CD4-positive, alpha-beta T cell treated with Interleukin-21 for 1 hour (primary cell): ENCODE results near the gene IL1A.
"Not testable (repeated sequence)": the region's sequence is repeated elsewhere in the genome, so short reads cannot be mapped to it uniquely, and the experiment has no call there.

ENCODE experiments used
- DNase-seq: peaks from one replicate; pipeline ENCODE4 v3.0.0-alpha.2; 2020

IL1A gene

GRCh38 chr2:112784199-112785189, at the start of gene IL1A:
IL1A (minus strand) TSS chr2:112784493; CDS start chr2:112783770, 723 bp downstream.
- DNase-seq = no peak

GRCh38 chr2:112833976-112834375, 49.7 kb upstream of the IL1A start:
- no peak for DNase-seq

GRCh38 chr2:112833639-112833931, 49.3 kb upstream of the IL1A start:
- not testable (repeated sequence) for DNase-seq

- DNase-seq = no peak
Observed at GRCh38 chr2:112832841-112833638, 48.7 kb upstream of the IL1A start.

GRCh38 chr2:112831946-112832840, 47.9 kb upstream of the IL1A start:
- DNase-seq = no peak

DNA sequence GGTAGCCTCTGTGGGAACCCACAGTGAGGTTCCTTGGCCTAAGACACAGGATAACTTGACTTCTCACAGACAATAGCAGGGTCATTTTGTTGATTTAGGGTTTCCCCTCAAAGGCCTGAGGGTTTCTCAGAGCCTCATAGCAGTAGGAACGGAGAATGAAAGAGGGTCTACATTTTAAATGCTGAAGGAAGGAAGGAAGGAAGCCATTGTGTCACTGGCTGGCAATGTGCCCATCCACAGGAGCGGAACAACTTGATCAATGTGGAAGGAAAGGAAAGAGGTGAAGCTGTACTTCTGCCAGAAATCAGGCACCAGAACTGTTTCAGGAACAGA, 47.2 kb upstream of the IL1A start:
- no peak for DNase-seq

DNA sequence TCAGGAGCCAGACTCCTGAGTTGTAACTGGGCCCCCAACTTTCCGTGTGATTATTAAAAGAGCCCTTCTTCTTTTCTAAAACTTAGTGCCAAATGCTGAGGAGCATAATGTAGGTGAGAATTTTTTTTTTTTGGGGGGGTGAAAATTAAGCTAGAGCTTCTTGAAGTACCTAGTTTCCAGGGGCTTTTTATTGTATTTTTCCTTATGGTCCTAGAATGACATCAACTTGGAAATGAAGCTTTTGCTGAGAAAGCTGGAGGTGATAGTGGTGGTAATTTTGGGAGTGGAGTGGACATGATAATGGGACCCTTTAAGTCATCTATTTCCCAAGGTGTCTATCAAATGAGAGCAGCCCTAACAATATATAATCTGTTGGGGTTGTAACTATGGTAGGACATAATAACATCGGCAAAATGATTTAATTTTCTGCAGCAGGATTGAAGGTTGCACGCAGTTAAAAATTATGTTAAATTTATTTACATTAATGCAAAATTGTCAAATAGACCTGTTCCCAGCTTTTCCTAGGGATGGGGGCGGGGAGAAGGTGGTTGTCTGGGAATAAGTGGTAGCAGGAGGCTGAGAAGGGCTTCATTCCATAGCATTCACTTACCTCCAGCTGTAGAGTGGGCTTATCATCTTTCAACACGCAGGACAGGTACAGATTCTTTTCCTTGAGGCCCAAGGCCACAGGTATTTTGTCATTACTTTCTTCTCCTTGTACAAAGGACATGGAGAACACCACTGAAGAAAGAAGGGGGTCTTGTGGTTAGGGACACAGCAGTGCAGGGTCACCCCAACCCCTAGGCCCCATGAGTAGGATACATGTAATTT, 46.6 kb upstream of the IL1A start:
- no peak for DNase-seq

- no peak for DNase-seq
Observed at GRCh38 chr2:112829961-112830681, 45.8 kb upstream of the IL1A start.

- DNase-seq = no peak
Observed at GRCh38 chr2:112829101-112829960, 45.0 kb upstream of the IL1A start.

DNA sequence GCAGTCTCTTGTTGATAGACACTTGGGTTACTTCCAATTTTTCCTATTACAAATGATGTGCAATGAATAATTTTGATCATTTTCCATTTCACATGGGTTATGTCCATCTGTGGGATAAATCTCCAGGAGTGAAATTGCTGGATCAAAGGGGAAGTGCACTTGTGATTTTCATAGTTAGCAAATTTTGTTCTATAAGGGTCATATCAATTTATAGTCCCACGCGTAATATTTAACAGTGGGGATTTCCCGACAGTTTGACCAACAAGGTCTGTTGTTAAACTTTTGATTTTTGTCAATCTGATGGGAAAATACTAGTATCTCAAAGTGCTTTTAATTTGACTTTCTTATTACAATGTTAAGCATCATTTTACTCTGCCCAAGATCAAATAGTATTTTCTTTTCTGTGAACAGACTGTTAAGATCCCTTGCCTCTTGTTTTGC, 44.0 kb upstream of the IL1A start:
- no peak for DNase-seq

DNA sequence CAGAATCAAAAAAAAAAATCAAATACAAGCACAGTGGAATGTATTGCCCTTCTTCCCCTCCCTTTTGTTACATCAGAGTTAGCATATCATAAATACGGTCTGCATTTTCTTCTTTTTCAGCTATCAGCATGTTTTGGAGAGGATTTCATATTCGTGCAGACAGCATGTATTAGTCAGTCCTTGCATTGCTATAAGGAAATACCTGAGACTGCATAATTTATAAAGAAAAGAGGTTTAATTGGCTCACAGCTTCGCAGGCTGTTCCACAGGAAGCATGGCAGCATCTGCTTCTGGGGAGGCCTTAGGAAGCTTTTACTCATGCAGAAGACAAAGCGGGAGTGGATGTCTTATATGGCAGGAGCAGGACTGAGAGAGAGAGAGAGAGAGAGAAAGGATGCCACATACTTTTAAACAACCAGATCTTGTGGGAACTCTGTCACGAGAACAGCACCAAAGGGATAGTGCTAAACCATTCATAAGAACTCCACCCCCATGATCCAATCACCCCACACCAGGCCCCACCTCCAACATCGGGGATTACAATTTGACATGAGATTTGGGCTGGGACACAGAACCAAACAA, 43.4 kb upstream of the IL1A start:
- no peak for DNase-seq

DNA sequence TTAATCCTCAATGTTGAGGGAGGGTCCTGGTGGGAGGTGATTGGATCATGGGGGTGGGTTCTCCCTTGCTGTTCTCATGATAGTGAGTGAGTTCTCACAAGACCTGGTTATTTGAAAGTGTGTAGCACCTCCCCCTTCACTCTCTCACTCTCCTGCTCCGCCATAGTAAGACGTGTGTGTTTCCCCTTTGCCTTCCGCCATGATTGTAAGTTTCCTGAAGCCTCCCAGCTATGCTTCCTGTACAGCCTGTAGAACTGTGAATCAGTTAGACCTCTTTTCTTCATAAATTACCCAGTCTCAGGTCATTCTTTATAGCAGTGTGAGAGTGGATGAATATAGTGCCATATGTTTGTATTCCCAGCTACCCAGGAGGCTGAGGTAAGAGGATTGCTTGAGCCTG, 42.7 kb upstream of the IL1A start:
- no peak for DNase-seq

DNA sequence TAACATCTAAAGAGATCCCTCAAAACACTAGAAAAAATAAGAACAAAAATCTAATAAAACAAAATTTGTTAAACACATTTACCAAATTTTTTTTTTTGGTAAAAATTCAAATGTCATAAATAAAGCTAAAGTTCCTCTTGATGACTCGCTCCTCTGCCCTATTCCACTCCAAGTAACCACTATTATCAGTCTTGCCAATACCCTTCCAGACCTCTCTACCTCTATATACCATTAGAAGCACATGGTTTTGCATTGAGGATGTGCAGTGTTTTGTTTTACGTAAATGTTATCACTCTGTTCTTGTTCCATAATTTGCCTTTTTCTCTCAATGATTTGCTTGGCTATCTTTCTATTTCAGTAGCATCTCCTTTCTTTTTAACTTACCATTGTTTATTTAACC, 41.4 kb upstream of the IL1A start:
- DNase-seq = no peak

- no peak for DNase-seq
Observed at GRCh38 chr2:112824694-112825085, 40.4 kb upstream of the IL1A start.

GRCh38 chr2:112821682-112822081, 37.4 kb upstream of the IL1A start:
- no peak for DNase-seq

DNA sequence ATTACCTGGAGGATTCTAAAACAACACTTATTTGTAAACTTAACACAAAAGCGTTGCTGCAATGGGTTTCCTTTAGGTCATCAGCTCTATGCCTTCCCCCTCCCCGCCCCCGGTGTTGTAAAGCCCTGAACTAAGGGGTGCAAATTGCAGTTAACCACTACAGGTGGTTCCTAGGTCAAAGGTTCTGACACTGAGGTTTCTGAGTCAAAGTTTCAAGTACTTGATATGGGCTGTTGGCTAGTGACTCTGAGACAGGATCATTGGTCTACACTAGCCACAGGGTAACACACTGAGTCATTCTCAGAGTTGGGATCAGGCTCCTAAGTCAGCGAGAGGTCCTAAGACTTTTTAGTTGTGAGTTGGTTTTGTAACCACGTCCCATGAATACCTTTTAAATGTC, 36.8 kb upstream of the IL1A start:
- DNase-seq = no peak

DNA sequence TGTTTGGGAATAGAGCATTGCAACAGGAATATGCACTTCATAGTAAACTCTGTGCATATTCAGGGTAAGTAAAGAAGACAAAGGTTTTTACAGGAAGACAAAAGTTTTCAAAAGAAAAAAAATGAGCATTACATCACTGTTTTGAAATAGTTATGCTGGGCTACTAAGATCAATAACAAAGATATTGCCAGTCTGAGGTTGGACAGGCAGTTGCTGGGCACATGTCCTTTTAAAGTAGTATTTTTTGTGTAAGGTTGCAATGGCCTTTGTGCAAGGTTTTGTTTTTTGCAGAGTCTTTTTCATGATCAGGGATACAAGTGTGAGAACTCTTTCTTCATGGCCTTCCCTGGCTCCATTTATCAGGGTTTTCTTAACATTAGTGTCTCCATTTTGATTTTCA, 36.0 kb upstream of the IL1A start:
- DNase-seq = no peak

DNA sequence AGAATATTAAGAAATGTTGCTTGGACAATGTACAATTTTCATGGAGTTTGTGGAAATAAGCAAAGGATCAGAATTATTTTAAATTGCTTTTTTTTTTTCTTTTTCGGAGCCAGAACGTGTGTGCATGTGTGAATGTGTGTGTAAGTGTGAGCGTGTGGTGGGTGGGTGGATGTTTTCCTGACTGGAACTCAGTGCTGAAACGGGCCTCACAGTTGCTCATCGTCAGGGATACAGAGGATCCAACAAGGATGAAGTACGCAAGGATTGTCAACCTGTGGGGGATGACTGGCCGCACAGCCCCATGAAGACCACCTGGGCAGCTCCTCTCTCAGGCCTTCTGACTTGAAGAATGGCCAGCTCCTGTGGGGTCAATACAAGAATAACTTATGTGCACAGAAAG, 34.8 kb upstream of the IL1A start:
- DNase-seq = no peak

GRCh38 chr2:112818094-112818902, 34.0 kb upstream of the IL1A start:
- DNase-seq = no peak
